ENCODE measurements around the gene G3BP1. TPM values are rescaled to one million over a fixed set of nuclear protein-coding genes. Genes with fewer than 3 reads are reported as not detected.

Gene G3BP1
- total and polyA plus RNA-seq, 2 of the 13 experiments (the other 11 are each of a cell fraction or from before 2014, with no cell fraction given): 36.7 to 320 TPM

GRCh38 chr5:151734064-151734408 is 37.7 kb upstream of the G3BP1 start (continued):
- TF ChIP-seq ZNF280B (CRISPR knock-in tag; IDR thresholded peaks at IDR 0.05; ENCODE audit: borderline replicate concordance): no peak
- TF ChIP-seq POLR2AphosphoS2 (IDR thresholded peaks at IDR 0.05; ENCODE audit: low read depth, low read length): no peak
- no peak for TF ChIP-seq WIZ (CRISPR knock-in tag; IDR thresholded peaks at IDR 0.05)

GRCh38 chr5:151735646-151736045 is 36.1 kb upstream of the G3BP1 start:
- in situ Hi-C loops (cut with HindIII; ENCODE audit: extremely low pct_ligation_motif_present, low pct_unique_long_range_greater_than_20kb): loop anchor here (25.0 kb wide), 1 partner anchor 298 kb away; the partner anchor contains the start of gene SLC36A1
- H3K27ac ChIP-seq (ENCODE audit: extremely low read length, insufficient read depth, low read length): no peak overlapping the region
- no TSS peak for BruUV-seq (replicated peaks)
- TF ChIP-seq GABPB1 (CRISPR knock-in tag; IDR thresholded peaks at IDR 0.05): no peak
- no peak for TF ChIP-seq SOX6 (IDR thresholded peaks at IDR 0.05)
- TF ChIP-seq SOX6 (CRISPR knock-in tag; IDR thresholded peaks at IDR 0.05): no peak
- no peak for TF ChIP-seq ZBTB34 (CRISPR knock-in tag; IDR thresholded peaks at IDR 0.05)
- TF ChIP-seq FOSL1 (CRISPR knock-in tag; IDR thresholded peaks at IDR 0.05; ENCODE audit: borderline replicate concordance): no peak
- TF ChIP-seq REST (IDR thresholded peaks at IDR 0.05; ENCODE audit: borderline replicate concordance in 1 of 2, low read depth in 1 of 2, low read length in 2 of 2): no peak
- TF ChIP-seq ZFP36 (IDR thresholded peaks at IDR 0.05; ENCODE audit: borderline replicate concordance, low read depth, low read length, partially characterized antibody): no peak
- TF ChIP-seq HMGXB3 (CRISPR knock-in tag; IDR thresholded peaks at IDR 0.05; ENCODE audit: borderline replicate concordance): no peak
- no peak for TF ChIP-seq KAT8 (CRISPR knock-in tag; IDR thresholded peaks at IDR 0.05)

More at GRCh38 chr5:151735646-151736045, 36.1 kb upstream of the G3BP1 start:
- intact Hi-C loops (cut with micrococcal nuclease; ENCODE audit: unreplicated experiment): no loop called here
- FAIRE-seq (no peak), DNase-seq (ENCODE audit: low spot score) (no peak), ATAC-seq (no peak)
- H3K9me3 ChIP-seq (ENCODE audit: low read length): no peaks in the 10 kb centered on the region
- H3K4me1 ChIP-seq (ENCODE audit: insufficient read depth, low read length): no peaks in the 10 kb centered on the region
- WGBS (ENCODE audit: low lambda C conversion rate): 56% methylated on average over 1 of the region's 1 CpG
- ChIA-PET CTCF (ENCODE audit: low intra/inter-chr PET ratio, low total read pairs) (no interaction called here), POLR2A (no interaction called here)
- H3K27me3 ChIP-seq (ENCODE audit: control insufficient read depth in 1 of 2, insufficient read depth in 2 of 2, low read length in 2 of 2): no peaks in the 10 kb centered on the region; a peak in 1 of 5 replicates
- no peaks in the 10 kb centered on the region for H3K79me2 ChIP-seq (ENCODE audit: insufficient read depth, low read length)
- no peak overlapping the region for H3K4me3 ChIP-seq (replicated peaks in 1 of 3; ENCODE audit: insufficient read depth in 1 of 3, low read depth in 2 of 3, low read length in 3 of 3)
- H4K20me1 ChIP-seq (ENCODE audit: insufficient read depth, low read length): no peaks in the 10 kb centered on the region
- no peaks in the 10 kb centered on the region for H3K36me3 ChIP-seq (replicated peaks in 1 of 2; ENCODE audit: control insufficient read depth in 1 of 2, insufficient read depth in 2 of 2, low read length in 2 of 2)
- H3K4me2 ChIP-seq (ENCODE audit: low read depth, low read length): no peak overlapping the region
- no peak overlapping the region for H3K9ac ChIP-seq (ENCODE audit: insufficient read depth, low read depth, low read length)
- H2AFZ ChIP-seq (ENCODE audit: low read length): no peak overlapping the region

All from HepG2 (cell line).